Measurements from ENCODE around the gene CYGB.

The CYGB gene

DNA sequence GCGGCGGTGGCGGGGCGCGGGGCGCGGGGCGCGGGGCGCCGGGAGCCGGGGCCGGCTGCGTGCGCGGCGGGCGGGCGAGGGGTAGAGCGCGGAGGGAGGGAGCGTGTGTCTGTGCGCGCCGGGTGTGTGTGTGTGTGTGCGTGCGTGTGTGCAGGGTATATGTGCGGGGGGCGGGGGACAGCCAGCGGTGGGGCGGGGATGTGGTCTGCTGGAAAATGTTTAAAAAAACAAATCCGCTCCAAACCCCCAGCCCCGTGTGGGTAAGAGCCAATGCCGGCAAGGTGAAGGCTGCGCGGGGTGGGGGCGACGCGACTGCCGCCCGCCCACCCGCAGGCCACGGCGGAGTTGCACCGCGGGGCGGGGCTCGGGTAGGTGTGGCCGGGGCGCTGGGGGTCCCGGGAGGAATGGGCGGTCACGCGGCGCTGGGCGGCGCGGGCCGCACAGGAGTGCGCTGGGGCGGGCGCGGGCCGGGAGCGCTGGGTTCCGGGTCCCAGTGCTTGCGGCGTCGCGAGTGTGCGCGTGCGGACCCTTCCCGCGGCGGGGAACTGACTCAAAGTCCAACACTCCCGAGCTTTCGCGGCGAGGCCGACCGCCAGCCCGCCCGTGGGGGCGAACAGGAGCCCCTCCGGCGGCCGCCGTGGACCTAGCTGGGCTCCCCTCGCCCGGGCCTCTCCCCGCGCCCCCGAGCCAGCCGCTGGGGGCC lies at the start of gene CYGB:
TSS of gene CYGB (minus strand) at position 132 of the 703 bp plus-strand sequence. CDS start 167 bp downstream, outside the sequence.
- DNase-seq (ENCODE audit: low read depth in 1 of 2, low spot score in 1 of 2), result no peak

DNA sequence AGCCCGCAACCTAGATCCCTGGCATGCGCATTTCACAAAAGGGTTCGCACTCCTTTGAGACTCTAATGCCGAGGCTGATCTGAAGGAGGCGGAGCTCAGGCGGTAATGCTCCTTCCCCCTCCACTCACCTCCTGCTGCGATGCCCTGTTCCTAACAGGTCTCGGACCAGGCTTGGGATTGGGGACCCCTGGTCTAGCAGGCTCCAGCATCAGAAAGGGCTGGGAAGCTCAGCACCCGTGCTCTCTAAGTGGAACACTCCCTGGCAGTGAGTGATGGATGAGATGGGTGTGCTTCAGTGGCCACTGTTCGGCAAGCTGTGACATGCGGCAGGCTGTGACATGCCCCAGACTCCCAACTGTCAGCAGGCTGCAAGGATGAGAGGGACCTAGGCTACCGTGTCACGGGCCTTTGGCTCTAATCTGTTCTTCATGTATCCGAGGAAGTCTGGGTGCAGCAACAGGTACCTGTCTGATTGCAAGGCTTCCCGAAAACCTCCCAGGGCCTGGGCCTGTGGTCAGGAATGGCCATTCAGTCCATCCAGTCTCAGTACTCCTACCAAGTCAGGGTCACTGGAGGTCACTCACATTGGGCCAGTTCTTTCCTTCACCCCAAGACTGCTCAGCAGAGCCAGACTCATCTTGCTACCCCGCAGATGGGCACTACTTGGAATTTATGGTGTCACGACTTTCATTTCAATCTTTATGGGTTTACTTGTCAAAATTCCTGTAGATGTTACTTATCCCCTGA lies 49.4 kb upstream of the CYGB start:
- no peak for DNase-seq (ENCODE audit: low read depth in 1 of 2, low spot score in 1 of 2)

DNA sequence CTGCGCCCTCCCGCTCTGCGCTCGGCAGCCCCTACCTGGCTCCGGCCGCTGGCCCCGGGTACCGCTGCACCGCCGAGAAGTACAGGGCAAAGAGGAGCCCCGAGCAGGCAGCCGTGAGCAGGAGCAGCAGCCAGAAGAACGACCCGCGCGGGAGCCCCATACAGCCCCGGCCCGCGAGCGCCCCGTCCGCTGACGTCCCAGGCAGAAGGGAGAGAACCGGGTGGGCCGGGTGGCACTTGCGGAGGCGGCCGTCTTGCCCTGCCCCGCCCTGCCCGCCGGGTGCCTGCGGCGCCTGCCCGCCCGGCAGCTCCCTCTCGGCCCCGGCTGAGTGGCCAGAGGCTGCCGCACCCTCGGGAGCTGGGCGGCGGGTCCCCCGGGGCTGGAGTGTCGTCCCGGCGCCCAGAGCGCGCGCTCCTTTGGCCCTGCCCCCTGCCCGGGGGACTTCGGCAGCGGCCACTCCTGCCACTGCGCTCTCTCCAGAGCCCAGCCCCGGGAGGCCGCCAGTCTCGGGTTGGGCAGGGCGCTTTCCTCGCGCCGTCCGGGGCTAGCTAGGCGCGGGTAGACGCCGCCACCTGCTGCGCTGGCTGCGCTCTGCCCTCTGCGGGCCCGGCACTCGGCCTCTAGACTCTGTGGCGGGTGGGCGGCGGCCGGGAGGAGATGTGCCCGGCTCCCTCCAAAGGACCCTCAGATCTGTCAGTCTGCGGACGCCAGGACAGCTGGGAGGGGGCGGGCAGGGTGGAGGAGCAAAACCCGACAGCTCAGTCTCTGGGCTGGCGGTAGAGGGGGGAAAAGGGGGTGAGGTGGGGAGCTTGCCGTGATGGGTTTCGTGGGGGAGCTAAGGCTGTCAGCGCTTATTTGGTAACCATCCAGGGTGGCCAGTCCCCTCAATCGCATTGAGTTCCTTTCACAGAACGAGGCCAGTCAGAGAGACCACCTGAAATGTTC lies 48.4 kb upstream of the CYGB start, which contains the start of gene ST6GALNAC2:
TSS of gene ST6GALNAC2 (minus strand) at position 212 of the 945 bp plus-strand sequence. CDS start at position 160, 52 bp downstream.
- no peak for DNase-seq (ENCODE audit: low read depth in 1 of 2, low spot score in 1 of 2)

DNA sequence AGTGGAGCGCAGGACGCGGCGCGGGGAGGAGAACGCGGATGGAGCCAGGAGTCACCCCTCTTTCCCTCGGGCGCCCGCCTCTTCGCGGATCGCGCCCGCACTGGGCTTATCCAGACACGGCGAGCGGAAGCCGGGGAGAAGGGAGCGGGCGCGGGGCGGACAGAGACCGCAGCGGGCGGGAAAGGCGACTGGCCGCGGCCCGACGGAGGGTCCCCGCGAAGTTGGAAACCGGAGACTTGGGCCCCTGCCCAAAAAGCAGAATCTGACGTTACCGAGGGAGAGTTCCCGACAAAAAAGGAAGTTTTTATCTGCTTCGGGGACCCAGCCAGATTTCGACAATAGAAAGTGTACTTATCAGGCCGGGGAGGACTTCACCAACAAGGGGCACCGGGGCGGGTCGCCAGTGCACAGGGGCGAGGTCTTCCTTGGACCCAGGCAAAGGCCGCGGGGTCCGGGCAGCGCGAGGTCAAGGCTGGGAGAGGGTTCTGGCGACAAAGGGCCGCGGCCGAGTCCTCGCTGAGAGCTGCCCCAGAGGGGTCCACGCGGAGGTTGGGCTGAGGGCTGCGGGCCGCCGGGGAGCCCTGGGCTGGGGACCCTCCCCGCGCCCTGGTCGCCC lies 47.6 kb upstream of the CYGB start:
- no peak for DNase-seq (ENCODE audit: low read depth in 1 of 2, low spot score in 1 of 2)

DNA sequence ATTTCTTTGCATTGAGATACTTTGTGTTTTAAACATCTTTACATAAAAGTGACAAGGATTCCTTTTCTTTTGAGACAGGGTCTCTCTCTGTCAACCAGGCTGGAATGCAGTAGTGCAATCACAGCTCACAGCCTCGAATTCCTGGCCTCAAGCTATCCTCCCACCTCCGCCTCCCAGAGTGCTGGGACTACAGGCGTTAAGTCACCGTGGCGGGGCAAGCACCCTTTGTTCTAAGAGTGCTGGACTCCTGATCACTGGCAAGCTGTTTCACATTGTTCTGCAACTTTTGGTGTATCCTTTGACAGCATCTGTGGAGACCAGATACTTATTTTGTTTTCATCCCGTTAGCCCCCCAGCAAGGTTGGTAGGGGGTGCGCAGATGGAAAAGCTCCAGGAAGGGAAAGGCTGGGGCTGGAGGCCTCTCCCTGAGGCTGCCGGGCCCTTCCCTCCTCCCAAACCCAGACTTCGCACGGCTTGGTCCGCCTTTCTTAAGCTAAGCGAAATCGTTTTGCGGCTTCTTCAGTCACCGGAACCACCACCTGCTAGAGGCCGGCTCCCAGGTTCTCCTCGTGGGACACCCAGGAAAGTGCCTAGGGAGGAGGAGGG lies 47.0 kb upstream of the CYGB start:
- DNase-seq (ENCODE audit: low read depth in 1 of 2, low spot score in 1 of 2), result no peak

DNA sequence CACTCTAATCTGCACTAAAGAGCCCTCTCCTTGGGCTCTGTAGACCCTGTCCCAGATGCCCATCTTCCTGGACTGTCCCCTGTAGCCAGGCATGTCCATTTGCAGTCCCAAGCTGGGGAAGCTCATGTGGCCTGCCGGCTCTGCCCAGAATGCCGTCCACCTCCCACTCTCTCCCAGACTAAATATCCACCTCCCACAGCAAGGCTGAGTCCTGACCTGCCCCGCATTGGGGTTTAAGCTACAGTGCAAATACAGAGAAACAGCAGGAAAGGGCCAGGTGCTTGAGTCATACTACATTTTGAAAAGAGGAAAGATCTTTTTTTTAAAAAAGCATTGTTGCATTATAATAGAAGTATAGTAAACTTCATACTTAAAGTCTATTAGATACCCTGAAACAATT lies 45.2 kb upstream of the CYGB start:
- DNase-seq (ENCODE audit: low read depth in 1 of 2, low spot score in 1 of 2), result no peak

DNA sequence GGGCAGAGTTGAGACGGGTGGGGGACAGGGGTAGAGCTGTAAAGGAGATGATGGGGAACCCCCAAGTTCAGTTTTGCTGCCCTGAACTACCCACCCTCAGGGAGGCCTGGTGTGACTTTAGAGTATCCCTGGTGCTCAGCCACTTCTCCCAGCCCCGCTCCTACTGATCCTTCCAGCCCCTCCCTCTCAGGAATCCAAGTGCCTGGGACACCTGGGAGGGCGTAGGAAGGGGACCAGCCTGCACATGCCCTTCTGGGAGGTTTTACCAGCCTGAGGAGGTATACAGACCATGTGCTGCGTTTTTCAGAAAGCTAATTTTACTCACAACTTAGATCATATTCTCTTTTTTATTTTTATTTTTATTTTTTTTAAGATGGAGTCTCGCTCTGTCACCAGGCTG lies 44.0 kb upstream of the CYGB start:
- no peak for DNase-seq (ENCODE audit: low read depth in 1 of 2, low spot score in 1 of 2)

DNA sequence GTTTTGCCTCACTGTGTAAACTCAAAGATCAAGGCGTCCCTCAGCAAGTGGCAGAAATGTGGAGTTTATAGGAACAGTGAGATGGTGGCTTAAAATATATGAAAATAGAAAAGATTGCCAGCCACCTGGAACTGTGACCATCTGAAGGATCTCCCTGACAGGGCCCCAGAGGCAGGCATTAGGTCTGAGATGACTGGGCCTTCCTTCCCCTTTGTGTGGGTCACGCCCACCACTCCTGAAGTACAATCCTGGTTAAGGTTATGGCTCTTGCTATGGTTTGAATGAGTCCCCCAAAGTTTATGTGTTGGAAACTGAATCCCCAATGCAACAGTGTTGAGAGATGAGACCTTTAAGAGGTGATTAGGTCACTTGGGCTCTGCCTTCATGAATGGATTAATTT lies 41.8 kb upstream of the CYGB start:
- DNase-seq (ENCODE audit: low read depth in 1 of 2, low spot score in 1 of 2), result no peak

DNA sequence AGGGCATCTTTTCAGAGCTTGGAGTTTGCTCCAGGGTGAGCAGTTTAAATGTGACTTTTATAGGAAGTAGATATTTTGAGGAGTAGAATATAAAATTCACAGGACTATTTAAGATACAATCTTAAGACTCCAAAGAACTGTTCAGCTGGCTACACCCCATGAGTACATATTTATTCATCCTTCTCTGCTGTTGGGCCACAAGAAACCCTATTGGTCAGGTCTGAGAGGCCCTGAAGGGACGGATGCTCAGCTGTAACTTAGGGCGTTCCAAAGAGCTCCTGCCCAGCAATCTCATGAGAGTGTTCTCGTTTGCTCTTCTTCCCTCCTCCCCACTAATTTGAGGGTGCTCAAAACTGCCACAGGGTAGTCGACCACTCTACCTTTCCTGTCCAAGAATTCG lies 40.9 kb upstream of the CYGB start:
- DNase-seq (ENCODE audit: low read depth in 1 of 2, low spot score in 1 of 2), result no peak

DNA sequence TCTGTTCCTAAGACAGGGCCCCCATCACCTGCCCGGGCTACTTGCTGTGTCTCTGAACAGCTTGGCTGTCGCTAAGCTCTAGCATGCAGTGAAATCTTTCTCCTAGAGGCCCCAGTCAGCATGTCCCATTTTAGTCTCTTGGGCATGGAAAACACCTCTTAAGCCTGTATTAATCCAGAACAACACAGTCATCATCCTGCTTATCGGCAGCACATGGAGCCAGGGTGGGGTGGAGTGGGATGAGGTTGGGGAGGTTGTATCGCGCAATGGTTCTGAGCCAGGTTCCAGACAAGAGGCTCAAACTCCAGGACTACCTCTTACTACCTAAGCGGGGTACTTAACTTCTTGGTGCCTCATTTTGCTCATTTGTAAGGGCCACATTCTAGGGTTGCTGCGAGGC lies 40.4 kb upstream of the CYGB start:
- DNase-seq (ENCODE audit: low read depth in 1 of 2, low spot score in 1 of 2), result no peak

DNA sequence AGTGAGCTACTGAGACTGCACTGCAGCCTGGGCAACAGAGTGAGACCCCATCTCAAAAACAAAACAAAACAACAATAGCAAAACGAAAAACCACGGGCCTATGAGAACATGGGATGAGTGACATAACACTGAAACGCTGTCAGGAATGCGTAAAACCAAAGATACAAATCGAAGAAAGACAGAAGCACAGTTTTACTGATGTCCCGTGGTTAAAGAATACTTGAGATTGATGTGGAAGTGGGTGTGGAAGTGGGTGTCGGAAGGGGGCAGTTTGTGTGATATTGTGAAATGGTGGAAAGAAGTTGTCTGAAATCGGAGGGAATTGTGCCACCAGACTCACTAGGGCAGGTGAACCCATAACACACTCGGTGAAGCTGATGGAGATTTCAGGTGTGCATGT lies 38.7 kb upstream of the CYGB start:
- DNase-seq (ENCODE audit: low read depth in 1 of 2, low spot score in 1 of 2), result no peak

DNA sequence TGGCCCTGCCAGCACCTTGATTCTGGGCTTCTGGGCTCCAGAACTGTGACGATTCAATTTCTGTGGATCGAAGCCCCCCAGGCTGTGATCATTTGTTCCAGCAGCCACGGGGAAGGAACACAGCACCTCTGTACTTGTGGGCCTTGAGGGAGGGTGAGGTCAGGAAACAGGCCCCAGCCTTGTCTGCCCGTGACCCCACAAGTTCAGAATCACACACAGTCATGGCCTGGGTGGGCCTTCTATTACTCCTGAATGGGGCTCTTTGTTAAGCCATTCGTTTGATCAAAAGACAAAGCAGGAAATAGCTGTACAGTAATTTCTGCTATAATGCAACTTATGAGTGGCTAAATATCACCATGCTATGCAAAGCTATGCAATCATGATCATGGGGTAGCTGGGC lies 38.1 kb upstream of the CYGB start:
- no peak for DNase-seq (ENCODE audit: low read depth in 1 of 2, low spot score in 1 of 2)

DNA sequence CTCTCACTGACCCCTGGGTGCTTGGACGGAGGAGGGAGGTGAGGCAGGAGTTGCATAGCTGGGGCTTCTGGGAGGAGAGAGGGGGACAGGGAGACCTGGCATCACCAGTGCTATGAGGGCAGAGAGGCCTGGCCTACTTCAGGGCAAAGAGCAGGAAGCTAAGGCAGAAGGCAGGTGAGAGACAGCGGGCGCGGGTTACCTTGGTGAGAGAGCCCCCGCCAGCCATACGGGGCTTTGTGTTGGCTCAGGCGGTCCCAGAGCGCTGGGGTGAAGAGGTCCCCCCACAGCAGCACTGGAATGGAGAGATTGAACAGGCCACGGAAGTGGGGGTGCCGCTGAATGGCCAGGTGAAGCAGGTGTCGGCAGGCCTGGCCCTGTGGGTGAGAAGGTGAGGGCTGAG lies 36.7 kb upstream of the CYGB start:
- DNase-seq (ENCODE audit: low read depth in 1 of 2, low spot score in 1 of 2), result no peak

DNA sequence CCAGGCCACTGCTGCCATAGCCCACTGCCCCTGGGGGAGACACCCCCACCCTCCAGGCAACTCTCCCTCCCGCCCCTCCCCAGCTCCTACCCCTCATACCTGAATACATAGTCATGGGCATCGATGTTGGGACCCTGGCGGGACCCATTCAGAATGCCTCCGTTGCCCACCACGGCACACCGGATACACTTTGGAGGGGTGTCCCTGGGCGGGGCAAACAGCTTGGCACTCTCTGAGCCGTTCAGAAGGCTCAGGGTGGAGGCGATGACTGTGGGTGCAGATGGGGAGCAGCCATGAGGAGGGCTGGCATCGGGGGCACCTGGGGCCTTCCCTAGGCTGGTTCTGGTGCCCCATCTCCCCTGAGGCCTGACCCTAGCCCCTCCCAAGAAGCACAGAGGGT lies 35.6 kb upstream of the CYGB start:
- no peak for DNase-seq (ENCODE audit: low read depth in 1 of 2, low spot score in 1 of 2)

DNA sequence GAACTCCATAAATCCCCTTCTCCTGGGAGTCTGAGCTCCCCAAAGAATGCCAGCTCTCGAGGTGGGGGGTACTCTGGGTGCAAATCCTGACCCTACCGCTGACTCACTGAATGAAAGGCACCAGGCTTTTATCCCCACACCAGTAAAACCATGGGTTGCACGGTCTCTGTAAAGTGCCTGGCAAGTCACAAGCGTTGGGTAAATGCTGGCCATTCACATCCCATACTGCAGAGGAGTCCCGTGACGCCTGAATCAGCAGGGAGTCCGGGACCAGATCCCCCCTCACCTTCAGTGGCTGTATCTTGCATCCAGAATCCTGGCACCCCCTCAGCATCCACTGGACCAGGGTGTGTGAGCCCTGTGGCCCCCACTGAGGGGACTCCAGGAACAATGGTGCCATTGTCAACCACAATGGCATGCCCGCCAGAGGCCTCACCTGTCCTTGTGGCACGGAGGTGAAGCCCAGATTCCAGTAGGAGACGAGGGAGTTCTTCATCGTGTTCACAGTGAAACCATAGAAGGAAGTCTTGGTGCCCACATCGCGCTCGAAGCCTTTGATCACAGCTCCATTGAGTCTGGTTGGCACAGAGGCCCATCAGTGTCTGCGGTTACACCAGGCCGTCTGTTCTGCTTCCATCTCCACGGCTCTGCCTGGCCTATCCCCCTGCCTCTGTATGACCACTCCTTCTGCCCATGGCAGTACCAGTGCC lies 34.8 kb upstream of the CYGB start:
- no peak for DNase-seq (ENCODE audit: low read depth in 1 of 2, low spot score in 1 of 2)

DNA sequence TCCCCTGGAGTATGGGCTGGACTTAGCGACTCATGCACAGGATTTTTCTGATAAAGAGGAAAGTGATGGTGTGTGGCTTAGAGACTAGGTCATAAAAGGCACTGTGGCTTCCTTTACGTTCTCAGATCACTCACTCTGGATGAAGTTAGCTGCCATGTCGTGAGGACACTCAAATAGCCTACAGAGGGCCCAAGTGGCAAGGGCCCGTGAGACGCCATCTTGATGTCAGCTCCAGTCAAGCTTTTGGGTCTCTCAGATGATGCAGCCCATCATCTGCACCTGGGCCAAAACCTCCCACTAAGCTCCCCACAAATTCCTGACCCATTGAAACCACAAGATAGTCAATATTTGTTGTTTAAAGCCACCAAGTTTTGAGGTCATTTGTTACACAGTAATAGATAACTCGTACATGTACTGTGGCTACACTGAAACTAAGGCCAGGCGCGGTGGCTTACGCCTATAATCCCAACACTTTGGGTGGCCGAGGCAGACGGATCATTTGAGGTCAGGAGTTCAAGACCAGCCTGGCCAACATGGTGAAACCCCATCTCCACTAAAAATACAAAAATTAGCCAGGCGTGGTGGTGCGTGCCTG lies 33.5 kb upstream of the CYGB start:
- DNase-seq (ENCODE audit: low read depth in 1 of 2, low spot score in 1 of 2), result no peak

DNA sequence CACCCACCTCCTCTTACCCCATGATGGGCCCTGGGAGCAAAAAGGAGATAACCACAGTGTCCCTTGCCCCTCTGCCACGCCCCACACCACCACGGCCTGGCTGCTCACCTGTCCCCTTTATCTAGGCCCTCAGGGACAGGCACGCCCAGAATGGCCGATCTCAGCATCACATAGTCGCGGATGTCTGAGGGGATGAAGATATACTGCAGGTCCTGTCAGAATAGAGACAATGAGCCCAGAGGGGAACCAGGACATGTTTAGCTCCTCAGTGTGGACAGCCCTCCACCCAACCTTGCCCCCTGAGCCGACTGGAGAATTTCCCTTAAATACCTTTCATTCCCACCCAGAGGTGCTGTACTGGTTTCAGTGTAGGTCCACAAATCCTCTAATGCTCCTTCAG lies 32.9 kb upstream of the CYGB start:
- no peak for DNase-seq (ENCODE audit: low read depth in 1 of 2, low spot score in 1 of 2)

DNA sequence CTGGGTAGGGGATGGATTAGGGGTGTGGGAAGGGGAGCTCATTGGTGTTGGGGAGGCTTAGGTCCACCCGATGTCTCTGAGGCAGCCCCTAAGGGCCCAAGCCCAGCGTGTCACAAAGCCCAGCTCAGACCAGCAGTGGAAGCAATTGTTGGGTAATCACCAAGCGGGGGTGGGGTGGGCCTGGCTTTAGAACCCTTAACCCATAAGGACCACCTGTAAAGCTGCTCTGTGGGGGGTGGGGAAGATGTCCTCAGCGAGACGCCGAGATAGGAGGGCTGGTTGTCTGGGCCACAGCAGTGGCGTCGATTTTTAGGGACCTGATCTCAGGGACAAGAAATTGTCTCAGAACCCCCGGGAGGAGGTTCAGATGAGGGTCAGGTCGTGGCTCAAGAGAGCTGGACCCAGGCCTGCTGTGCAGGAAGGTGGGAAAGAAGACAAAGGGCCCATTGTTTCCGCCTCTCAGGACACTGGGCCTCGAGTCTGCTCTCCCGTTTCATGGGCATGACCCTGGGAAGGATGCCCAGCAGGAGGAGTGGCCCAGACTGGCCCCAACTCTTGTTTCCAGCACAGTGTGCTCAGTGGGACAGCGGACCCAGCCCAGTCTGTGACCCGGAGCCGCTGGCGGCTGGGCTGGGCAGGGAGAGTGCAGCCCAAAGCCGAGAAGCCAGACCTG lies 32.2 kb upstream of the CYGB start:
- no peak for DNase-seq (ENCODE audit: low read depth in 1 of 2, low spot score in 1 of 2)

DNA sequence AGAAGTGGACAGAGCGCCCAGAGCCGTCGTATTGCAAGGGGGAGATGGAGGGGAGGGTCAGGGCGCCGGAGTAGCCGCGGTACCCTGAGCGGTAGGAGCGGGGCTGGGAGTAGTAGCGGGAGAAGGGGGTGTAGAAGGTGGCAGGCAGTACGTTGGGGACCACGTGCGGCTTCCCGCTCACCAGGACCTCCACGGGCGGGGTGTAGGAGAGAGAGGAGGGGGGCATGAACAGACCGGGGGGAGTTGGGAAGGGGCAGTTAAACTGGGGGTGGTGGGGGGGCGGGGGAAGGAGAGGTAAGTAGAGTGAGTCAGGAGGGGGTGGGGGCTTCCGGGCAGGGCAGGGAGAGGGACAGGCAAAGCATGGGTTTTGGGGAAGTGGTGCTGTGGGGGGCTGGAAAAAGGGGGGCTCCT lies 31.3 kb upstream of the CYGB start:
- DNase-seq (ENCODE audit: low read depth in 1 of 2, low spot score in 1 of 2), result no peak
